Trophoblast cell (in vitro differentiated cells and primary cell): ENCODE measurements around the gene ERCC6.

Source experiments
- DNase-seq, 2 donors: peaks; one replicate each; pipeline ENCODE4 v3.0.0-alpha.2; 2016
- H2AFZ ChIP-seq: 2 replicates; pipeline ENCODE4 v1.6.1; 2013; ENCODE audit warnings: low read length, moderate library complexity, mild to moderate bottlenecking; ENCODE audit not compliant: insufficient read depth, poor library complexity
- H2AK5ac ChIP-seq: 2 replicates; pipeline ENCODE4 v1.6.1; 2013; ENCODE audit warnings: mild to moderate bottlenecking, low read length
- H2BK120ac ChIP-seq: 2 replicates; pipeline ENCODE4 v1.6.1; 2013; ENCODE audit warnings: low read length, mild to moderate bottlenecking, moderate library complexity; ENCODE audit not compliant: insufficient read depth, poor library complexity
- H2BK12ac ChIP-seq: 2 replicates; pipeline ENCODE4 v1.6.1; 2013; ENCODE audit warnings: mild to moderate bottlenecking, low read length, moderate library complexity
- H2BK5ac ChIP-seq: 2 replicates; pipeline ENCODE4 v1.6.1; 2013; ENCODE audit warnings: low read length, low read depth, moderate library complexity, mild to moderate bottlenecking; ENCODE audit not compliant: poor library complexity
- H3K14ac ChIP-seq: 2 replicates; pipeline ENCODE4 v1.6.1; 2013; ENCODE audit warnings: mild to moderate bottlenecking, low read length
- H3K18ac ChIP-seq: 2 replicates; pipeline ENCODE4 v1.6.1; 2013; ENCODE audit warnings: mild to moderate bottlenecking, low read length
- H3K23ac ChIP-seq: 2 replicates; pipeline ENCODE4 v1.6.1; 2013; ENCODE audit warnings: low read length
- H3K27ac ChIP-seq: 2 replicates; pipeline ENCODE4 v1.5.1; 2013; ENCODE audit warnings: low read depth, mild to moderate bottlenecking, inconsistent platforms, low read length, moderate library complexity
- H3K27me3 ChIP-seq: 2 replicates; pipeline ENCODE4 v1.6.1; 2013; ENCODE audit warnings: inconsistent platforms, mild to moderate bottlenecking, low read length, moderate library complexity; ENCODE audit not compliant: insufficient read depth
- H3K36me3 ChIP-seq, 2 experiments: 1 replicate in 1 of 2; 2 replicates in 1 of 2; pipeline ENCODE4 v1.6.1; 2013; ENCODE audit warnings: low read length in 2 of 2, mild to moderate bottlenecking in 2 of 2, moderate library complexity in 1 of 2; ENCODE audit not compliant: insufficient read depth in 2 of 2, control insufficient read depth in 1 of 2
- H3K4ac ChIP-seq: 2 replicates; pipeline ENCODE4 v1.6.1; 2013; ENCODE audit warnings: low read depth, mild to moderate bottlenecking, low read length, moderate library complexity
- H3K4me1 ChIP-seq, 2 experiments: 1 replicate in 1 of 2; 2 replicates in 1 of 2; pipeline ENCODE4 v1.6.1; 2013; ENCODE audit warnings: low read length in 2 of 2, mild to moderate bottlenecking in 2 of 2, moderate library complexity in 1 of 2; ENCODE audit not compliant: insufficient read depth in 2 of 2, control insufficient read depth in 1 of 2
- H3K4me2 ChIP-seq: 2 replicates; pipeline ENCODE4 v1.6.1; 2013; ENCODE audit warnings: inconsistent platforms, mild to moderate bottlenecking, low read length, moderate library complexity
- H3K4me3 ChIP-seq: 2 replicates; pipeline ENCODE4 v1.5.1; 2013; ENCODE audit warnings: mild to moderate bottlenecking, low read depth, low read length, inconsistent platforms
- H3K79me1 ChIP-seq: one replicate; pipeline ENCODE4 v1.6.1; 2013; ENCODE audit warnings: low read length
- H3K79me2 ChIP-seq: 2 replicates; pipeline ENCODE4 v1.6.1; 2013; ENCODE audit warnings: low read length, mild to moderate bottlenecking; ENCODE audit not compliant: control insufficient read depth, insufficient read depth, poor library complexity
- H3K9ac ChIP-seq: 2 replicates; pipeline ENCODE4 v1.6.1; 2013; ENCODE audit warnings: mild to moderate bottlenecking, low read length
- H3K9me3 ChIP-seq: 2 replicates; pipeline ENCODE4 v1.6.1; 2013; ENCODE audit warnings: low read depth, mild to moderate bottlenecking, control low read depth, inconsistent platforms, low read length; ENCODE audit not compliant: insufficient read depth
- H4K12ac ChIP-seq: 2 replicates; pipeline ENCODE4 v1.6.1; 2013; ENCODE audit warnings: low read depth, mild to moderate bottlenecking, low read length, moderate library complexity
- H4K8ac ChIP-seq: 2 replicates; pipeline ENCODE4 v1.6.1; 2013; ENCODE audit warnings: low read depth, mild to moderate bottlenecking, low read length, moderate library complexity
- H4K91ac ChIP-seq: one replicate; pipeline ENCODE4 v1.6.1; 2013; ENCODE audit warnings: low read depth, mild to moderate bottlenecking, low read length, moderate library complexity
- WGBS: extraction: QIAGEN DNeasy Blood & Tissue Kit; methylation state at CpG from one replicate; pipeline ENCODE4 v1.1.7; 2013; ENCODE audit warnings: missing lambda C conversion rate; ENCODE audit not compliant: insufficient read length, insufficient coverage; ENCODE audit errors: extremely low coverage; 5-methylcytosine and 5-hydroxymethylcytosine counted together

Gene ERCC6

GRCh38 chr10:49558190-49558589 is 19.3 kb upstream of the ERCC6 start:
- H4K12ac ChIP-seq, result no peak overlapping the region

GRCh38 chr10:49557681-49558080 is 18.8 kb upstream of the ERCC6 start:
- H3K36me3 ChIP-seq, result no peaks in the 10 kb centered on the region
- peaks cover 4% of the 10 kb centered on the region for H3K79me1 ChIP-seq
- H3K14ac ChIP-seq, result no peak overlapping the region
- H3K9ac ChIP-seq, result no peak overlapping the region
- H3K4me1 ChIP-seq, result peaks cover 7 to 11% of the 10 kb centered on the region in 2 experiments
- H3K18ac ChIP-seq, result no peak overlapping the region
- H3K23ac ChIP-seq, result no peak overlapping the region
- H3K27me3 ChIP-seq, result no peaks in the 10 kb centered on the region
- DNase-seq, result no peak
- H2AFZ ChIP-seq, result no peak overlapping the region
- no peak overlapping the region for H3K4me3 ChIP-seq
- no peak overlapping the region for H3K27ac ChIP-seq
- no peak overlapping the region for H3K4ac ChIP-seq
- H4K12ac ChIP-seq, result no peak overlapping the region
- H4K91ac ChIP-seq, result no peak overlapping the region
- H4K8ac ChIP-seq, result no peak overlapping the region
- H2AK5ac ChIP-seq, result no peak overlapping the region
- no peak overlapping the region for H2BK12ac ChIP-seq
- H3K79me2 ChIP-seq, result no peaks in the 10 kb centered on the region
- H2BK120ac ChIP-seq, result no peak overlapping the region
- no peaks in the 10 kb centered on the region for H3K9me3 ChIP-seq
- no CpG with 5 or more reads among the region's 2 CpGs for WGBS
- no peak overlapping the region for H3K4me2 ChIP-seq
- H2BK5ac ChIP-seq, result no peak overlapping the region

More at GRCh38 chr10:49558190-49558589, 19.3 kb upstream of the ERCC6 start:
- H3K4me2 ChIP-seq, result no peak overlapping the region
- peaks cover 7 to 11% of the 10 kb centered on the region in 2 experiments for H3K4me1 ChIP-seq
- no peak overlapping the region for H2BK120ac ChIP-seq
- no peak overlapping the region for H3K27ac ChIP-seq
- WGBS, result no CpG with 5 or more reads among the region's 5 CpGs
- no peak overlapping the region for H3K4me3 ChIP-seq
- H2AFZ ChIP-seq, result no peak overlapping the region
- H3K23ac ChIP-seq, result no peak overlapping the region
- H2AK5ac ChIP-seq, result no peak overlapping the region
- H3K79me2 ChIP-seq, result no peaks in the 10 kb centered on the region
- no peak for DNase-seq
- H4K91ac ChIP-seq, result no peak overlapping the region
- H3K27me3 ChIP-seq, result no peaks in the 10 kb centered on the region
- no peak overlapping the region for H2BK5ac ChIP-seq
- no peak overlapping the region for H4K8ac ChIP-seq
- H3K79me1 ChIP-seq, result peaks cover 3% of the 10 kb centered on the region
- no peak overlapping the region for H2BK12ac ChIP-seq
- H3K4ac ChIP-seq, result no peak overlapping the region
- H3K18ac ChIP-seq, result no peak overlapping the region
- H3K9ac ChIP-seq, result no peak overlapping the region
- no peak overlapping the region for H3K14ac ChIP-seq
- H3K36me3 ChIP-seq, result no peaks in the 10 kb centered on the region
- H3K9me3 ChIP-seq, result no peaks in the 10 kb centered on the region

GRCh38 chr10:49556723-49557122 is 17.8 kb upstream of the ERCC6 start:
- H4K12ac ChIP-seq, result no peak overlapping the region
- no peak overlapping the region for H3K18ac ChIP-seq
- WGBS, result no CpG with 5 or more reads among the region's 1 CpG

GRCh38 chr10:49552277-49552676 is 13.4 kb upstream of the ERCC6 start:
- H4K12ac ChIP-seq, result no peak overlapping the region
- no peak overlapping the region for H4K91ac ChIP-seq
- no peak overlapping the region for H3K14ac ChIP-seq
- H3K79me2 ChIP-seq, result no peaks in the 10 kb centered on the region
- H4K8ac ChIP-seq, result no peak overlapping the region
- H3K9ac ChIP-seq, result no peak overlapping the region
- no CpG with 5 or more reads among the region's 2 CpGs for WGBS
- H3K4me2 ChIP-seq, result no peak overlapping the region
- H3K4me3 ChIP-seq, result no peak overlapping the region
- no peak overlapping the region for H3K4ac ChIP-seq
- no peak overlapping the region for H2AK5ac ChIP-seq
- H2AFZ ChIP-seq, result no peak overlapping the region
- H3K23ac ChIP-seq, result no peak overlapping the region
- H3K79me1 ChIP-seq, result peaks cover 5% of the 10 kb centered on the region
- H3K18ac ChIP-seq, result no peak overlapping the region
- H2BK5ac ChIP-seq, result no peak overlapping the region
- no peaks in the 10 kb centered on the region for H3K36me3 ChIP-seq
- peaks cover 9 to 13% of the 10 kb centered on the region in 2 experiments for H3K4me1 ChIP-seq
- no peak overlapping the region for H3K27ac ChIP-seq
- no peaks in the 10 kb centered on the region for H3K27me3 ChIP-seq
- no peak overlapping the region for H2BK120ac ChIP-seq
- no peaks in the 10 kb centered on the region for H3K9me3 ChIP-seq
- peak; percentile 96 to 100 for DNase-seq
- no peak overlapping the region for H2BK12ac ChIP-seq

More at GRCh38 chr10:49556723-49557122, 17.8 kb upstream of the ERCC6 start:
- peak in 1 of 2 donors; percentile 39 for DNase-seq
- Histone ChIP-seq H3K4me3 (no peak overlapping the region), H3K23ac (no peak overlapping the region), H3K36me3 (no peaks in the 10 kb centered on the region), H2AFZ (no peak overlapping the region), H3K79me2 (no peaks in the 10 kb centered on the region), H3K4me2 (no peak overlapping the region), H3K9me3 (no peaks in the 10 kb centered on the region), H3K27me3 (no peaks in the 10 kb centered on the region), H3K9ac (no peak overlapping the region), H2BK120ac (no peak overlapping the region), H3K14ac (no peak overlapping the region), H3K4me1 (peaks cover 7 to 13% of the 10 kb centered on the region in 2 experiments), H3K4ac (no peak overlapping the region), H4K91ac (no peak overlapping the region), H2BK12ac (no peak overlapping the region), H4K8ac (no peak overlapping the region), H2BK5ac (no peak overlapping the region), H2AK5ac (no peak overlapping the region), H3K27ac (no peak overlapping the region), H3K79me1 (peaks cover 4% of the 10 kb centered on the region)
